Neural progenitor cell (in vitro differentiated cells): ENCODE data around the gene ELMO1. TPM values are rescaled to one million over a fixed set of nuclear protein-coding genes. Genes with fewer than 3 reads are reported as not detected.

Experiments used
- DNase-seq: peaks from one replicate; pipeline ENCODE4 v3.0.0-alpha.2; 2016; ENCODE audit warnings: low spot score
- H2AFZ ChIP-seq: fragments of 200-600 bp; sonication (generic); replicated peaks from 2 replicates; pipeline ENCODE4 v1.6.1; 2016; ENCODE audit warnings: antibody characterized with exemption
- H3F3A ChIP-seq: fragments of 200-600 bp; sonication (generic); 2 replicates; pipeline ENCODE4 v1.6.1; 2016; ENCODE audit warnings: antibody characterized with exemption, low read depth
- H3K27ac ChIP-seq: fragments of 200-600 bp; sonication (generic); 2 replicates; pipeline ENCODE4 v1.5.1; 2016; ENCODE audit warnings: mild to moderate bottlenecking
- H3K27me3 ChIP-seq: fragments of 200-600 bp; sonication (generic); 2 replicates; pipeline ENCODE4 v1.6.1; 2016; ENCODE audit warnings: mild to moderate bottlenecking, moderate library complexity
- H3K36me3 ChIP-seq: fragments of 200-600 bp; sonication (generic); 2 replicates; pipeline ENCODE4 v1.5.1; 2016
- H3K4me1 ChIP-seq: fragments of 200-600 bp; sonication (generic); 2 replicates; pipeline ENCODE4 v1.6.1; 2016; ENCODE audit warnings: mixed run types
- H3K4me2 ChIP-seq: fragments of 200-600 bp; sonication (generic); 2 replicates; pipeline ENCODE4 v1.6.1; 2016
- H3K4me3 ChIP-seq: fragments of 200-600 bp; sonication (generic); 2 replicates; pipeline ENCODE4 v1.5.1; 2016
- H3K79me2 ChIP-seq: fragments of 200-600 bp; sonication (generic); 2 replicates; pipeline ENCODE4 v1.6.1; 2016; ENCODE audit warnings: low read depth
- H3K9ac ChIP-seq: fragments of 200-600 bp; sonication (generic); 2 replicates; pipeline ENCODE4 v1.6.1; 2016
- H3K9me3 ChIP-seq: fragments of 200-600 bp; sonication (generic); 2 replicates; pipeline ENCODE4 v1.5.1; 2016; ENCODE audit warnings: low read depth
- H4K20me1 ChIP-seq: fragments of 200-600 bp; sonication (generic); 2 replicates; pipeline ENCODE4 v1.6.1; 2016; ENCODE audit warnings: low read depth
- H3K27ac Mint-ChIP-seq: 3 replicates; pipeline ENCODE4 v1.8.0; 2021; ENCODE audit warnings: mixed read lengths
- H3K27me3 Mint-ChIP-seq: 2 replicates; pipeline ENCODE4 v1.8.0; 2022; ENCODE audit warnings: low read depth, mild to moderate bottlenecking, inconsistent platforms, moderate library complexity, mixed read lengths; ENCODE audit not compliant: insufficient read depth
- H3K36me3 Mint-ChIP-seq: 3 replicates; pipeline ENCODE4 v1.8.0; 2021; ENCODE audit warnings: mixed read lengths
- H3K4me1 Mint-ChIP-seq: 3 replicates; pipeline ENCODE4 v1.8.0; 2021; ENCODE audit warnings: mixed read lengths
- H3K4me3 Mint-ChIP-seq: 3 replicates; pipeline ENCODE4 v1.8.0; 2021; ENCODE audit warnings: mild to moderate bottlenecking, moderate library complexity, mixed read lengths
- H3K9me3 Mint-ChIP-seq: 3 replicates; pipeline ENCODE4 v1.8.0; 2020; ENCODE audit warnings: mixed read lengths
- CTCF ChIP-seq: fragments of 200-600 bp; sonication (generic); IDR thresholded peaks from 2 replicates; pipeline ENCODE4 v1.5.1; 2017; ENCODE audit warnings: antibody characterized with exemption, mild to moderate bottlenecking
- EZH2 ChIP-seq: fragments of 200-600 bp; sonication (generic); IDR thresholded peaks from 2 replicates; pipeline ENCODE4 v1.6.1; 2017; ENCODE audit warnings: antibody characterized with exemption, mild to moderate bottlenecking, moderate library complexity
- EZH2phosphoT487 ChIP-seq: fragments of 200-600 bp; sonication (generic); IDR thresholded peaks from 2 replicates; pipeline ENCODE4 v1.6.1; 2017; ENCODE audit warnings: antibody characterized with exemption
- total RNA-seq: library from RNA; depleted of rRNA; stranded (reverse); fragments of >200 nt; gene quantifications from 2 replicates; pipeline ENCODE4 v1.2.3, GENCODE V29; 2015; ENCODE audit warnings: low replicate concordance

Gene ELMO1
- total RNA-seq, 1 donor from 2014 or later: 22.0 TPM

- H3K27ac ChIP-seq: no peak overlapping the region
These were observed 252.0 kb downstream of the ELMO1 start for GRCh38 chr7:37196676-37197075.

GRCh38 chr7:37195388-37195787 lies 253.3 kb downstream of the ELMO1 start:
- Mint-ChIP-seq H3K36me3 (peaks cover 1% of the 10 kb centered on the region), H3K4me1 (peaks cover 5% of the 10 kb centered on the region), H3K9me3 (no peaks in the 10 kb centered on the region), H3K27ac (no peak overlapping the region), H3K27me3 (peaks cover 4% of the 10 kb centered on the region), H3K4me3 (no peak overlapping the region)
- H4K20me1 ChIP-seq: no peaks in the 10 kb centered on the region
- no peak overlapping the region for H3K27ac ChIP-seq
- H3K9ac ChIP-seq: no peak overlapping the region
- H3K79me2 ChIP-seq: no peaks in the 10 kb centered on the region
- no peak overlapping the region for H3K4me2 ChIP-seq
- no peak overlapping the region for H2AFZ ChIP-seq
- no peaks in the 10 kb centered on the region for H3K9me3 ChIP-seq
- H3K27me3 ChIP-seq: no peaks in the 10 kb centered on the region
- no peaks in the 10 kb centered on the region for H3K36me3 ChIP-seq
- H3F3A ChIP-seq: no peaks in the 10 kb centered on the region
- H3K4me1 ChIP-seq: no peaks in the 10 kb centered on the region
- TF ChIP-seq EZH2phosphoT487 (no peak), EZH2 (no peak), CTCF (no peak)
- DNase-seq: no peak
- no peak overlapping the region for H3K4me3 ChIP-seq

More at GRCh38 chr7:37196676-37197075, 252.0 kb downstream of the ELMO1 start:
- no peaks in the 10 kb centered on the region for H3K9me3 Mint-ChIP-seq
- Histone ChIP-seq H3K4me1 (no peaks in the 10 kb centered on the region), H3K79me2 (no peaks in the 10 kb centered on the region), H3K27me3 (no peaks in the 10 kb centered on the region), H4K20me1 (no peaks in the 10 kb centered on the region), H3K9me3 (no peaks in the 10 kb centered on the region), H3F3A (no peaks in the 10 kb centered on the region), H3K9ac (no peak overlapping the region), H2AFZ (no peak overlapping the region), H3K4me3 (no peak overlapping the region), H3K36me3 (no peaks in the 10 kb centered on the region), H3K4me2 (no peak overlapping the region)
- no peak for DNase-seq
- H3K4me3 Mint-ChIP-seq: no peak overlapping the region
- H3K27ac Mint-ChIP-seq: no peak overlapping the region
- H3K27me3 Mint-ChIP-seq: peaks cover 4% of the 10 kb centered on the region
- H3K4me1 Mint-ChIP-seq: peaks cover 9% of the 10 kb centered on the region
- TF ChIP-seq CTCF (no peak), EZH2phosphoT487 (no peak), EZH2 (no peak)
- no peaks in the 10 kb centered on the region for H3K36me3 Mint-ChIP-seq

GRCh38 chr7:37194943-37195342 lies 253.7 kb downstream of the ELMO1 start:
- Mint-ChIP-seq H3K27me3 (peaks cover 4% of the 10 kb centered on the region), H3K4me1 (peaks cover 5% of the 10 kb centered on the region), H3K27ac (no peak overlapping the region), H3K4me3 (no peak overlapping the region), H3K36me3 (peaks cover 1% of the 10 kb centered on the region), H3K9me3 (no peaks in the 10 kb centered on the region)
- Histone ChIP-seq H3K9ac (no peak overlapping the region), H3K4me1 (no peaks in the 10 kb centered on the region), H3K79me2 (no peaks in the 10 kb centered on the region), H3F3A (no peaks in the 10 kb centered on the region), H3K27me3 (no peaks in the 10 kb centered on the region), H3K4me3 (no peak overlapping the region), H2AFZ (no peak overlapping the region), H4K20me1 (no peaks in the 10 kb centered on the region), H3K36me3 (no peaks in the 10 kb centered on the region), H3K27ac (no peak overlapping the region), H3K9me3 (no peaks in the 10 kb centered on the region), H3K4me2 (no peak overlapping the region)
- no peak for DNase-seq
- TF ChIP-seq CTCF (no peak), EZH2phosphoT487 (no peak), EZH2 (no peak)
